Activated T-cell treated with anti-CD3 and anti-CD28 coated beads, Interleukin-2, amount 50 U/mL, for 72 hours (primary cell): ENCODE results near the gene ASMTL. TPM values are rescaled to one million over a fixed set of nuclear protein-coding genes. Genes with fewer than 3 reads are reported as not detected.
"Not testable (repeated sequence)": the region's sequence is repeated elsewhere in the genome, so short reads cannot be mapped to it uniquely, and the experiment has no call there.

Source experiments
- ATAC-seq, 2 donors: fragments of 150-1000 bp; cut with Tn5 transposase; replicated peaks in 1 of 2; 2 replicates each; pipeline ENCODE4 v1.10.0; 2021; ENCODE audit warnings: moderate library complexity in 2 of 2, mild to moderate bottlenecking in 1 of 2
- DNase-seq, 2 donors: peaks; one replicate each; pipeline ENCODE4 v3.0.0; 2021 to 2022; ENCODE audit warnings: mixed read lengths in 1 of 2
- H3K27ac Mint-ChIP-seq: one replicate; pipeline ENCODE4 v1.8.0; 2022; ENCODE audit warnings: mild to moderate bottlenecking, moderate library complexity, mixed read lengths
- H3K27me3 Mint-ChIP-seq: one replicate; pipeline ENCODE4 v1.8.0; 2022; ENCODE audit warnings: low read depth, mixed read lengths
- H3K36me3 Mint-ChIP-seq, 2 donors: one replicate each; pipeline ENCODE4 v1.8.0; 2022; ENCODE audit warnings: mixed read lengths in 2 of 2, mild to moderate bottlenecking in 1 of 2; ENCODE audit not compliant: insufficient read depth in 2 of 2
- H3K4me1 Mint-ChIP-seq: one replicate; pipeline ENCODE4 v1.8.0; 2022; ENCODE audit warnings: low read depth, mixed read lengths
- H3K4me3 Mint-ChIP-seq, 2 donors: one replicate each; pipeline ENCODE4 v1.8.0; 2022; ENCODE audit warnings: mild to moderate bottlenecking in 2 of 2, mixed read lengths in 2 of 2, moderate library complexity in 2 of 2
- H3K9me3 Mint-ChIP-seq, 2 donors: one replicate each; pipeline ENCODE4 v1.8.0; 2022; ENCODE audit warnings: mixed read lengths in 2 of 2
- total RNA-seq, 2 donors: library from RNA; stranded (reverse); gene quantifications; one replicate each; pipeline ENCODE4 v1.2.3, GENCODE V29; 2022

The ASMTL gene
- total RNA-seq, 2 donors from 2014 or later: 70.4 to 101 TPM

- H3K27me3 Mint-ChIP-seq: no peaks in the 10 kb centered on the region
- DNase-seq (no peak), ATAC-seq (no peak)
- peaks cover 12 to 19% of the 10 kb centered on the region in 2 donors for H3K36me3 Mint-ChIP-seq
- no peak overlapping the region for H3K27ac Mint-ChIP-seq
- no peak overlapping the region for H3K4me3 Mint-ChIP-seq
- H3K4me1 Mint-ChIP-seq: no peaks in the 10 kb centered on the region
- H3K9me3 Mint-ChIP-seq: no peaks in the 10 kb centered on the region
These were observed 18.9 kb downstream of the ASMTL start for GRCh38 chrX:1433646-1434357.

GRCh38 chrX:1430451-1430850 lies 22.3 kb downstream of the ASMTL start:
- H3K27ac Mint-ChIP-seq: no peak overlapping the region
- no peaks in the 10 kb centered on the region for H3K9me3 Mint-ChIP-seq
- no peak overlapping the region for H3K4me3 Mint-ChIP-seq
- H3K4me1 Mint-ChIP-seq: no peaks in the 10 kb centered on the region
- H3K27me3 Mint-ChIP-seq: no peaks in the 10 kb centered on the region
- peaks cover 5 to 18% of the 10 kb centered on the region in 2 donors for H3K36me3 Mint-ChIP-seq
- no peak for DNase-seq
- peak; percentile 56 to 65 for ATAC-seq

GRCh38 chrX:1427756-1428155 lies 25.0 kb downstream of the ASMTL start:
- Mint-ChIP-seq H3K4me1 (no peaks in the 10 kb centered on the region), H3K27ac (no peak overlapping the region), H3K9me3 (peaks cover 7 to 17% of the 10 kb centered on the region in 2 donors), H3K36me3 (peaks cover 26 to 43% of the 10 kb centered on the region in 2 donors), H3K4me3 (no peak overlapping the region), H3K27me3 (no peaks in the 10 kb centered on the region)
- ATAC-seq: no peak
- DNase-seq: no peak

- not testable (repeated sequence) for H3K27me3 Mint-ChIP-seq, H3K27ac Mint-ChIP-seq, H3K4me3 Mint-ChIP-seq, DNase-seq, H3K4me1 Mint-ChIP-seq, ATAC-seq
- peaks cover 30 to 54% of the 10 kb centered on the region in 2 donors for H3K36me3 Mint-ChIP-seq
- peaks cover 9 to 23% of the 10 kb centered on the region in 2 donors for H3K9me3 Mint-ChIP-seq
These were observed 26.4 kb downstream of the ASMTL start for GRCh38 chrX:1426321-1426720.

- no peak for DNase-seq
- Mint-ChIP-seq H3K36me3 (peaks cover 30 to 62% of the 10 kb centered on the region in 2 donors), H3K4me3 (no peak overlapping the region), H3K9me3 (peaks cover 9 to 23% of the 10 kb centered on the region in 2 donors), H3K4me1 (no peaks in the 10 kb centered on the region), H3K27ac (no peak overlapping the region), H3K27me3 (no peaks in the 10 kb centered on the region)
- ATAC-seq: no peak
These were observed 27.3 kb downstream of the ASMTL start for GRCh38 chrX:1425381-1425780.

GRCh38 chrX:1424147-1424851 lies 28.4 kb downstream of the ASMTL start:
- no peak overlapping the region for H3K4me3 Mint-ChIP-seq
- ATAC-seq: no peak
- H3K36me3 Mint-ChIP-seq: peaks cover 36 to 69% of the 10 kb centered on the region in 2 donors

GRCh38 chrX:1423215-1423614 lies 29.5 kb downstream of the ASMTL start:
- Mint-ChIP-seq H3K4me1 (peaks cover 4% of the 10 kb centered on the region), H3K4me3 (no peak overlapping the region), H3K27ac (no peak overlapping the region)

More at GRCh38 chrX:1424147-1424851, 28.4 kb downstream of the ASMTL start:
- Mint-ChIP-seq H3K9me3 (peaks cover 9 to 28% of the 10 kb centered on the region in 2 donors), H3K27ac (no peak overlapping the region), H3K27me3 (no peaks in the 10 kb centered on the region), H3K4me1 (peaks cover 4% of the 10 kb centered on the region)
- DNase-seq: no peak

GRCh38 chrX:1422135-1422465 lies 30.6 kb downstream of the ASMTL start:
- peaks cover 9 to 28% of the 10 kb centered on the region in 2 donors for H3K9me3 Mint-ChIP-seq
- DNase-seq (no peak), ATAC-seq (no peak)
- H3K27me3 Mint-ChIP-seq: no peaks in the 10 kb centered on the region
- no peak overlapping the region for H3K27ac Mint-ChIP-seq
- no peak overlapping the region for H3K4me3 Mint-ChIP-seq
- peaks cover 36 to 71% of the 10 kb centered on the region in 2 donors for H3K36me3 Mint-ChIP-seq
- peaks cover 4% of the 10 kb centered on the region for H3K4me1 Mint-ChIP-seq

More at GRCh38 chrX:1423215-1423614, 29.5 kb downstream of the ASMTL start:
- peaks cover 9 to 28% of the 10 kb centered on the region in 2 donors for H3K9me3 Mint-ChIP-seq
- ATAC-seq: no peak
- no peaks in the 10 kb centered on the region for H3K27me3 Mint-ChIP-seq
- H3K36me3 Mint-ChIP-seq: peaks cover 36 to 74% of the 10 kb centered on the region in 2 donors
- DNase-seq: no peak

- Mint-ChIP-seq H3K36me3 (peaks cover 36 to 65% of the 10 kb centered on the region in 2 donors), H3K27me3 (no peaks in the 10 kb centered on the region), H3K4me1 (peaks cover 4% of the 10 kb centered on the region), H3K27ac (no peak overlapping the region), H3K9me3 (peaks cover 9 to 28% of the 10 kb centered on the region in 2 donors), H3K4me3 (no peak overlapping the region)
- ATAC-seq (no peak), DNase-seq (no peak)
These were observed 31.1 kb downstream of the ASMTL start for GRCh38 chrX:1421433-1422134.

- Mint-ChIP-seq H3K4me1 (peaks cover 4% of the 10 kb centered on the region), H3K9me3 (peaks cover 9 to 28% of the 10 kb centered on the region in 2 donors), H3K4me3 (no peak overlapping the region), H3K27ac (no peak overlapping the region), H3K36me3 (peaks cover 31 to 60% of the 10 kb centered on the region in 2 donors), H3K27me3 (no peaks in the 10 kb centered on the region)
- DNase-seq (no peak), ATAC-seq (no peak)
These were observed 32.3 kb downstream of the ASMTL start for GRCh38 chrX:1420371-1420770.

- peaks cover 28 to 54% of the 10 kb centered on the region in 2 donors for H3K36me3 Mint-ChIP-seq
These were observed 33.0 kb downstream of the ASMTL start for GRCh38 chrX:1419545-1420355.

GRCh38 chrX:1418901-1419544 lies 33.7 kb downstream of the ASMTL start:
- DNase-seq: no peak
- H3K4me1 Mint-ChIP-seq: peaks cover 6% of the 10 kb centered on the region
- no peak overlapping the region for H3K27ac Mint-ChIP-seq
- peaks cover 6 to 18% of the 10 kb centered on the region in 2 donors for H3K9me3 Mint-ChIP-seq
- H3K27me3 Mint-ChIP-seq: no peaks in the 10 kb centered on the region
- H3K36me3 Mint-ChIP-seq: peaks cover 22 to 48% of the 10 kb centered on the region in 2 donors
- ATAC-seq: no peak
- H3K4me3 Mint-ChIP-seq: no peak overlapping the region

More at GRCh38 chrX:1419545-1420355, 33.0 kb downstream of the ASMTL start:
- Mint-ChIP-seq H3K4me3 (no peak overlapping the region), H3K27ac (peak overlapping the region; percentile 39), H3K4me1 (peaks cover 4% of the 10 kb centered on the region), H3K27me3 (no peaks in the 10 kb centered on the region), H3K9me3 (peaks cover 6 to 25% of the 10 kb centered on the region in 2 donors)
- DNase-seq (no peak), ATAC-seq (no peak)
